Keratinocyte (primary cell): ENCODE data around the gene DGKH. TPM values are rescaled to one million over a fixed set of nuclear protein-coding genes. Genes with fewer than 3 reads are reported as not detected.
"Not testable (repeated sequence)": the region's sequence is repeated elsewhere in the genome, so short reads cannot be mapped to it uniquely, and the experiment has no call there.

Experiments used
- DNase-seq: peaks from one replicate; pipeline ENCODE4 v3.0.0-alpha.2; 2011; ENCODE audit warnings: low read depth, missing footprints, low spot score
- FAIRE-seq: peaks from 2 replicates; lab custom pipeline; 2011; peaks lifted over from hg19 to GRCh38; lab: Jason Lieb, UNC
- H2AFZ ChIP-seq: 2 replicates; pipeline ENCODE4 v1.6.0; 2012; ENCODE audit warnings: low read length, control low read depth, inconsistent platforms; ENCODE audit not compliant: control insufficient read depth
- H3K27ac ChIP-seq: 2 replicates; pipeline ENCODE4 v1.5.1; 2011; ENCODE audit warnings: low read length; ENCODE audit not compliant: control insufficient read depth, insufficient read depth
- H3K27me3 ChIP-seq: 3 replicates; pipeline ENCODE4 v1.6.0; 2011; ENCODE audit warnings: low read length; ENCODE audit not compliant: control insufficient read depth, insufficient read depth; ENCODE audit errors: extremely low read depth
- H3K36me3 ChIP-seq, 2 experiments: 2 replicates in 1 of 2; 3 replicates in 1 of 2; pipeline ENCODE4 v1.5.1; 2011; ENCODE audit warnings: low read length in 2 of 2, mild to moderate bottlenecking in 1 of 2; ENCODE audit not compliant: control insufficient read depth in 2 of 2, insufficient read depth in 2 of 2; ENCODE audit errors: extremely low read depth in 1 of 2
- H3K4me1 ChIP-seq: 3 replicates; pipeline ENCODE4 v1.5.1; 2011; ENCODE audit warnings: low read length; ENCODE audit not compliant: control insufficient read depth, insufficient read depth; ENCODE audit errors: extremely low read depth
- H3K4me2 ChIP-seq: 3 replicates; pipeline ENCODE4 v1.6.0; 2011; ENCODE audit warnings: low read depth, low read length; ENCODE audit not compliant: control insufficient read depth, insufficient read depth; ENCODE audit errors: extremely low read depth
- H3K4me3 ChIP-seq, 3 experiments: fragments of 200-600 bp in 1 of 3; sonication (generic) in 1 of 3; 2 replicates in 2 of 3; 3 replicates in 1 of 3; pipeline ENCODE4 v1.5.1; 2011 to 2016; ENCODE audit warnings: low read length in 3 of 3, mild to moderate bottlenecking in 3 of 3, control low read depth in 2 of 3, inconsistent platforms in 1 of 3, low read depth in 1 of 3, mixed read lengths in 1 of 3, mixed run types in 1 of 3, moderate library complexity in 1 of 3; ENCODE audit not compliant: control insufficient read depth in 2 of 3, insufficient read depth in 2 of 3; ENCODE audit errors: extremely low read depth in 1 of 3
- H3K79me2 ChIP-seq: 2 replicates; pipeline ENCODE4 v1.6.0; 2012; ENCODE audit warnings: low read length; ENCODE audit not compliant: control insufficient read depth, insufficient read depth
- H3K9ac ChIP-seq: 3 replicates; pipeline ENCODE4 v1.6.0; 2011; ENCODE audit warnings: low read length; ENCODE audit not compliant: control insufficient read depth, insufficient read depth; ENCODE audit errors: extremely low read depth
- H3K9me1 ChIP-seq: 3 replicates; pipeline ENCODE4 v1.6.0; 2011; ENCODE audit warnings: low read length; ENCODE audit not compliant: control insufficient read depth, insufficient read depth; ENCODE audit errors: extremely low read depth
- H3K9me3 ChIP-seq: 2 replicates; pipeline ENCODE4 v1.5.1; 2012; ENCODE audit warnings: low read depth, low read length; ENCODE audit not compliant: control insufficient read depth
- H4K20me1 ChIP-seq: 3 replicates; pipeline ENCODE4 v1.6.0; 2011; ENCODE audit warnings: low read length; ENCODE audit not compliant: control insufficient read depth, insufficient read depth; ENCODE audit errors: extremely low read depth
- CTCF ChIP-seq, 3 experiments: IDR thresholded peaks in 1 of 3; conservative IDR thresholded peaks in 1 of 3; optimal IDR thresholded peaks in 1 of 3; 2 replicates in 2 of 3; 3 replicates in 1 of 3; pipeline versions ENCODE3 to v1.5.1; 2011; ENCODE audit warnings: low read length in 3 of 3, mild to moderate bottlenecking in 3 of 3, moderate library complexity in 2 of 3, control low read depth in 1 of 3, inconsistent platforms in 1 of 3; ENCODE audit not compliant: insufficient read depth in 2 of 3; ENCODE audit errors: extremely low read depth in 1 of 3
- EZH2 ChIP-seq: IDR thresholded peaks from one replicate; pipeline ENCODE4 v1.6.1; 2012; ENCODE audit warnings: inconsistent platforms, mild to moderate bottlenecking, low read length, moderate library complexity
- dilution Hi-C: fragments of 300-500 bp; cut with MboI; formaldehyde crosslinking; loops from one replicate; pipeline ENCODE4 v1.7.0; 2020; ENCODE audit warnings: low sequenced_read_pairs; ENCODE audit not compliant: extremely low pct_ligation_motif_present
- polyA plus RNA-seq, 5 experiments: library from polyadenylated mRNA; depleted of rRNA in 3 of 5; stranded (reverse) in 3 of 5; stranded (forward) in 1 of 5; unstranded in 1 of 5; fragments of >200 nt; gene quantifications; 1 replicate in 1 of 5; 2 replicates in 3 of 5; 3 replicates in 1 of 5; pipeline versions ENCODE4 v1.2.1 to v1.2.3, GENCODE V29; 2011 to 2012; ENCODE audit warnings: missing spikeins in 2 of 5, low read depth in 1 of 5, low replicate concordance in 1 of 5

Gene DGKH
- polyA plus RNA-seq, 1 donor (not counting 4 experiments of a cell fraction or from before 2014, with no cell fraction given) = 12.8 TPM

DNA sequence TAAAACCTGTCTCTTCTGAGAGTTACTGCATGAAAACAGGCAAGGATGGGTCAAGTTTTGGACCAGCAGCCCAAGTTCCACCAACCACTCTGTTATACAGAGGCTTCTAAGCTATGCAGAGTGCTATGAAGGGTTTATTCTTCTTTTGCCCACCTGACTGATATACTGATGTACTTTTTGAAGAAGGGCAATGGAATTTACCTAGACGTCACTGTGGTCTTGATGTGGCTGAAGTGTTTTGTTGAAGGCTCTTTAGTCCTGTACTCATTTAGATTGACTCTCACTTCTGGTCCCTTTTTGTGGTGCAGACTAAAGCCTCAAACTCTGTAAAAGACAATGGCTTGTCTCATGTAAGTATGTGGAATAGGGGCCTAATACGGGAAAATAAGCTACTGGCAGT lies 92.0 kb downstream of the DGKH start:
- FAIRE-seq = no peak
- Histone ChIP-seq H3K79me2 (peaks cover 8% of the 10 kb centered on the region), H3K27ac (no peak overlapping the region), H2AFZ (no peak overlapping the region), H3K9ac (no peak overlapping the region), H4K20me1 (no peaks in the 10 kb centered on the region), H3K9me3 (no peaks in the 10 kb centered on the region), H3K9me1 (no peaks in the 10 kb centered on the region), H3K27me3 (no peaks in the 10 kb centered on the region), H3K4me3 (no peak overlapping the region), H3K4me1 (no peaks in the 10 kb centered on the region), H3K36me3 (peaks cover 5 to 6% of the 10 kb centered on the region in 2 experiments), H3K4me2 (no peak overlapping the region)
- dilution Hi-C loops = no loop called here
- DNase-seq = no peak
- TF ChIP-seq CTCF (optimal IDR thresholded peaks at IDR 0.05 in 1 of 3, IDR thresholded peaks at IDR 0.05 in 1 of 3, conservative IDR thresholded peaks at IDR 0.05 in 1 of 3; ENCODE audit: extremely low read depth in 1 of 3, insufficient read depth in 2 of 3, low read length in 3 of 3) (no peak), EZH2 (no peak)

DNA sequence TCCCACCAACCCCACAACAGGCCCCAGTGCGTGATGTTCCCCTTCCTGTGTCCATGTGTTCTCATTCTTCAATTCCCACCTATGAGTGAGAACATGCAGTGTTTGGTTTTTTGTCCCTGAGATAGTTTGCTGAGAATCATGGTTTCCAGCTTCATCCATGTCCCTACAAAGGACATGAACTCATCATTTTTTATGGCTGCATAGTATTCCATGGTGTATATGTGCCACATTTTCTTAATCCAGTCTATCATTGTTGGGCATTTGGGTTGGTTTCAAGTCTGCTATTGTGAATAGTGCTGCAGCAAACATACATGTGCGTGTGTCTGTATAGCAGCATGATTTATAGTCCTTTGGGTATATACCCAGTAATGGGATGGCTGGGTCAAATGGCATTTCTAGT lies 92.6 kb downstream of the DGKH start:
- H3K79me2 ChIP-seq, H3K4me1 ChIP-seq, H2AFZ ChIP-seq, H3K36me3 ChIP-seq, H3K4me3 ChIP-seq, H3K4me2 ChIP-seq, DNase-seq, H3K9me3 ChIP-seq, H3K27me3 ChIP-seq, H3K9me1 ChIP-seq, H4K20me1 ChIP-seq, H3K9ac ChIP-seq, FAIRE-seq, dilution Hi-C loops, H3K27ac ChIP-seq: not testable (repeated sequence)

DNA sequence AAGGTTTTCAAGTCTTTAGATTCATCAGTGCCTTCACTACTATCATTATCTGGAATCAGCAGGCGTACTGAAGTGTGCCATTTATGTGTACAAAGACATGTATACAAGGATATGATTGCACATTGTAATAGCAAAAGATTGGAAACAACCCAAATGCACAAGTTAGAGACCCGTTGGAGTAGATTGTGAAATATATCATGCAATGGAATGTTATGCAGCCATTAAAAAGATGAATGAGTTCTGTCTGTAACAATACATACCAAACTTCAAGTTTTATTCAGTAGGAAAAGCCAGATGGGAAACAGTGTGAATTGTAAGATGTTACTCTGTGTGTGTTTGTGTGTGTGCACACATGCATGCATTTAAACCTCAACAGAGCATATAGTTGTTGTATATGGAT lies 97.9 kb downstream of the DGKH start:
- TF ChIP-seq EZH2 (no peak), CTCF (optimal IDR thresholded peaks at IDR 0.05 in 1 of 3, IDR thresholded peaks at IDR 0.05 in 1 of 3, conservative IDR thresholded peaks at IDR 0.05 in 1 of 3; ENCODE audit: extremely low read depth in 1 of 3, insufficient read depth in 2 of 3, low read length in 3 of 3) (no peak)
- peaks cover 9% of the 10 kb centered on the region for H3K79me2 ChIP-seq
- no peaks in the 10 kb centered on the region for H3K4me1 ChIP-seq
- no peaks in the 10 kb centered on the region for H4K20me1 ChIP-seq
- dilution Hi-C loops = no loop called here
- H3K9me3 ChIP-seq = no peaks in the 10 kb centered on the region
- DNase-seq (no peak), FAIRE-seq (no peak)
- H3K36me3 ChIP-seq = peaks cover 5 to 8% of the 10 kb centered on the region in 2 experiments
- H3K27me3 ChIP-seq = no peaks in the 10 kb centered on the region
- H3K27ac ChIP-seq = no peak overlapping the region
- H3K9ac ChIP-seq = no peak overlapping the region
- H3K9me1 ChIP-seq = no peaks in the 10 kb centered on the region
- H2AFZ ChIP-seq = no peak overlapping the region
- H3K4me3 ChIP-seq = no peak overlapping the region
- no peak overlapping the region for H3K4me2 ChIP-seq
